Glutamatergic neuron (in vitro differentiated cells): ENCODE measurements around the gene GJC2. TPM values are rescaled to one million over a fixed set of nuclear protein-coding genes. Genes with fewer than 3 reads are reported as not detected.

Experiments
- DNase-seq: peaks from one replicate; pipeline ENCODE4 v3.0.0; 2022
- H3K27ac Mint-ChIP-seq: one replicate; pipeline ENCODE4 v1.8.0; 2020; ENCODE audit warnings: mild to moderate bottlenecking, mixed read lengths, inconsistent platforms; ENCODE audit not compliant: unreplicated experiment
- H3K27me3 Mint-ChIP-seq: one replicate; pipeline ENCODE4 v1.8.0; 2020; ENCODE audit warnings: mild to moderate bottlenecking, moderate library complexity, mixed read lengths, inconsistent platforms; ENCODE audit not compliant: unreplicated experiment
- H3K36me3 Mint-ChIP-seq: one replicate; pipeline ENCODE4 v1.8.0; 2020; ENCODE audit warnings: mild to moderate bottlenecking, mixed read lengths, inconsistent platforms; ENCODE audit not compliant: unreplicated experiment
- H3K4me1 Mint-ChIP-seq: one replicate; pipeline ENCODE4 v1.8.0; 2020; ENCODE audit warnings: mild to moderate bottlenecking, low read depth, mixed read lengths, inconsistent platforms; ENCODE audit not compliant: unreplicated experiment
- H3K4me3 Mint-ChIP-seq: one replicate; pipeline ENCODE4 v1.8.0; 2020; ENCODE audit warnings: mild to moderate bottlenecking, mixed read lengths, inconsistent platforms; ENCODE audit not compliant: unreplicated experiment
- H3K9me3 Mint-ChIP-seq: one replicate; pipeline ENCODE4 v1.8.0; 2020; ENCODE audit warnings: mild to moderate bottlenecking, moderate library complexity, mixed read lengths, inconsistent platforms; ENCODE audit not compliant: unreplicated experiment
- CTCF ChIP-seq: fragments of 200-600 bp; sonication (generic); IDR thresholded peaks from one replicate; pipeline ENCODE4 v1.5.0; 2021; ENCODE audit not compliant: partially characterized antibody, unreplicated experiment
- total RNA-seq: library from RNA; stranded (reverse); fragmentation: NEBNext Ultra II Directional; extraction: Animal tissue kit (Norgen Biotek cat#: 25700); gene quantifications from one replicate; pipeline ENCODE4 v1.2.1, GENCODE V29; 2021; ENCODE audit not compliant: unreplicated experiment

Gene GJC2
- total RNA-seq, 1 donor from 2014 or later = 3.0 TPM

- peaks cover 6% of the 10 kb centered on the region for H3K4me1 Mint-ChIP-seq
- peaks cover 8% of the 10 kb centered on the region for H3K27me3 Mint-ChIP-seq
- no peak overlapping the region for H3K4me3 Mint-ChIP-seq
- no peaks in the 10 kb centered on the region for H3K36me3 Mint-ChIP-seq
- H3K9me3 Mint-ChIP-seq = peaks cover 4% of the 10 kb centered on the region
- TF ChIP-seq CTCF = no peak
- no peak for DNase-seq
- peak overlapping the region; percentile 72 for H3K27ac Mint-ChIP-seq
Measured at GRCh38 chr1:228161362-228161761, 11.6 kb downstream of the GJC2 start.

GRCh38 chr1:228161866-228162265 lies 12.1 kb downstream of the GJC2 start:
- DNase-seq = no peak
- Mint-ChIP-seq H3K27ac (peak overlapping the region; percentile 72), H3K36me3 (no peaks in the 10 kb centered on the region), H3K27me3 (peaks cover 12% of the 10 kb centered on the region), H3K9me3 (peaks cover 8% of the 10 kb centered on the region), H3K4me1 (peaks cover 8% of the 10 kb centered on the region), H3K4me3 (peak overlapping the region; percentile 49)
- no peak for TF ChIP-seq CTCF

GRCh38 chr1:228162286-228163006 lies 12.7 kb downstream of the GJC2 start:
- H3K27me3 Mint-ChIP-seq = peaks cover 14% of the 10 kb centered on the region
- no peaks in the 10 kb centered on the region for H3K36me3 Mint-ChIP-seq
- peaks cover 9% of the 10 kb centered on the region for H3K4me1 Mint-ChIP-seq
- TF ChIP-seq CTCF = no peak
- DNase-seq = no peak
- H3K9me3 Mint-ChIP-seq = peaks cover 10% of the 10 kb centered on the region
- peak overlapping the region; percentile 72 for H3K27ac Mint-ChIP-seq
- no peak overlapping the region for H3K4me3 Mint-ChIP-seq

GRCh38 chr1:228163007-228163753 lies 13.4 kb downstream of the GJC2 start:
- Mint-ChIP-seq H3K4me1 (peaks cover 9% of the 10 kb centered on the region), H3K36me3 (no peaks in the 10 kb centered on the region), H3K9me3 (peaks cover 10% of the 10 kb centered on the region), H3K27ac (no peak overlapping the region), H3K27me3 (peaks cover 14% of the 10 kb centered on the region), H3K4me3 (no peak overlapping the region)
- DNase-seq = no peak
- no peak for TF ChIP-seq CTCF
